Measurements from ENCODE around the gene NFYA.

NFYA gene

GRCh38 chr6:41054511-41054910 is 18.3 kb upstream of the NFYA start:
- DNase-seq (ENCODE audit: extremely low read depth, low read depth): no peak

GRCh38 chr6:41055149-41055548 is 17.6 kb upstream of the NFYA start:
- TF ChIP-seq CTCF (IDR thresholded peaks at IDR 0.05; ENCODE audit: low read depth, low read length): no peak
- DNase-seq (ENCODE audit: extremely low read depth, low read depth): no peak

More at GRCh38 chr6:41054511-41054910, 18.3 kb upstream of the NFYA start:
- TF ChIP-seq CTCF (IDR thresholded peaks at IDR 0.05; ENCODE audit: low read depth, low read length): no peak

GRCh38 chr6:41056768-41057490 is 15.8 kb upstream of the NFYA start:
- no peak for DNase-seq (ENCODE audit: extremely low read depth, low read depth)
- TF ChIP-seq CTCF (IDR thresholded peaks at IDR 0.05; ENCODE audit: low read depth, low read length): no peak

- TF ChIP-seq CTCF (IDR thresholded peaks at IDR 0.05; ENCODE audit: low read depth, low read length): no peak
- DNase-seq (ENCODE audit: extremely low read depth, low read depth): no peak
Measured at GRCh38 chr6:41058783-41059181, 14.0 kb upstream of the NFYA start.

GRCh38 chr6:41059556-41059955 is 13.2 kb upstream of the NFYA start:
- DNase-seq (ENCODE audit: extremely low read depth, low read depth): no peak
- no peak for TF ChIP-seq CTCF (IDR thresholded peaks at IDR 0.05; ENCODE audit: low read depth, low read length)

GRCh38 chr6:41061196-41061726 is 11.5 kb upstream of the NFYA start:
- no peak for DNase-seq (ENCODE audit: extremely low read depth, low read depth)
- no peak for TF ChIP-seq CTCF (IDR thresholded peaks at IDR 0.05; ENCODE audit: low read depth, low read length)

- DNase-seq (ENCODE audit: extremely low read depth, low read depth): no peak
- no peak for TF ChIP-seq CTCF (IDR thresholded peaks at IDR 0.05; ENCODE audit: low read depth, low read length)
Measured at GRCh38 chr6:41062056-41062455, 10.7 kb upstream of the NFYA start.
